Loucy (cell line): Measurements from ENCODE around the gene COL4A4.

Experiments used
- CTCF ChIP-seq: fragments of 200-600 bp; sonication (generic); conservative IDR thresholded peaks from 2 replicates; pipeline ENCODE4 v1.5.1; 2014; ENCODE audit warnings: mild to moderate bottlenecking, antibody characterized with exemption, low read length
- EZH2phosphoT487 ChIP-seq: fragments of 200-600 bp; IDR thresholded peaks from 2 replicates; pipeline ENCODE4 v1.6.1; 2018; ENCODE audit warnings: antibody characterized with exemption, mild to moderate bottlenecking, moderate library complexity, borderline replicate concordance

DNA sequence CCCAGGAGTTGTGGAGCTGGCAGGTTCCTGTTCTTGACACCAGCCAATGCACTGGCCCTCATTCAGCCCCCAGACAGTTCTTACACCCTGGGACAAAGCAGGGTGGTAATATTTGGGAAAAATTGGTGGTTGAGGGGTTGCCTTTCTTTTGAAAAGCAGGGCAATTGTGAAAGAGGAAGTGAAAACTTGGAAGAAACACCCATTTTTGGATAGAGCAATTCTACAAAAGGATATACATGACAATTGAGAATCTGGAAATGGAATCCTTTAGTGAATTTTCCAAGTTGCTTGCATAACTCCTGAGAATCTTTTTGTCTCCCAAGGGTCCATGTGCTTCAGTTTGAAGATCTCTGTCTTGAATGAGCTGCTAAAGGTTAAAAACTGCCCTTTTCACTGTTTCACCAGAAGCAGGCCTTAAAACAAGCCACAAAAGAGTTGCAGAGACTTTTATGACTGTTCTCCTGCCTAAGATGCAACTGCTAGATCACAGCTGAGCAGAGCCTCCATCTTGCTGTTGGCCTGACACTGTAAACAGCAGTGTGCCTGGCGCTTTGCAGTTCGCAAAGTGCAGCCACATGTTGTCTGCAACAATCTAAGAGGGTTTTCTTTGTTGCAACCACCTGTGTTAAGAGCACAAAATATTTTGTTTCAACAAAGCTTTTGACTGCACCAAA is 11.8 kb downstream of the COL4A4 start:
- TF ChIP-seq CTCF: no peak
- no peak for TF ChIP-seq EZH2phosphoT487
